ENCODE measurements around the gene EIF4E. TPM values are rescaled to one million over a fixed set of nuclear protein-coding genes. Genes with fewer than 3 reads are reported as not detected.
"Not testable (repeated sequence)": the region's sequence is repeated elsewhere in the genome, so short reads cannot be mapped to it uniquely, and the experiment has no call there.

EIF4E gene
- total RNA-seq, 1 donor, result 128 TPM

DNA sequence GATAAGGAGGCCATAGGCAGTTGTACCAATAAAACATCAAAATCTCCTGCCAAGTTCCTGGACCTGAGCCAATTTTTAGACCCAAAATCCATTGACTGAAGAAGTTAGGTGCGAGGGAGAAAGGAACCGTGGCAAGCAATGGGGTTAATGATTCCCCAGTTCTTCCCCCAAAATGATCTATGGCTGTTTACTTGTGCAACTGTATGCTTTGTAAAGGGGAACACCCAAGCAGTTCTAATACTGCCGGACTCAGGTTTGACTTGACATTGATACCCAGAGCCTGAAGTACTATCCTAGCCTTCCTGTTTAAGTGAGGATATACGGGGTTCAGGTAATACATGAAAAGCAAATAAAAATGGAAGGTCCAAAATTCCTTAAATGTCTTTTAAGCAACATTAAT is 6.7 kb upstream of the EIF4E start:
- no peak overlapping the region for H3K4me3 ChIP-seq (ENCODE audit: low read depth, low read length)
- TF ChIP-seq, protein P1, sequence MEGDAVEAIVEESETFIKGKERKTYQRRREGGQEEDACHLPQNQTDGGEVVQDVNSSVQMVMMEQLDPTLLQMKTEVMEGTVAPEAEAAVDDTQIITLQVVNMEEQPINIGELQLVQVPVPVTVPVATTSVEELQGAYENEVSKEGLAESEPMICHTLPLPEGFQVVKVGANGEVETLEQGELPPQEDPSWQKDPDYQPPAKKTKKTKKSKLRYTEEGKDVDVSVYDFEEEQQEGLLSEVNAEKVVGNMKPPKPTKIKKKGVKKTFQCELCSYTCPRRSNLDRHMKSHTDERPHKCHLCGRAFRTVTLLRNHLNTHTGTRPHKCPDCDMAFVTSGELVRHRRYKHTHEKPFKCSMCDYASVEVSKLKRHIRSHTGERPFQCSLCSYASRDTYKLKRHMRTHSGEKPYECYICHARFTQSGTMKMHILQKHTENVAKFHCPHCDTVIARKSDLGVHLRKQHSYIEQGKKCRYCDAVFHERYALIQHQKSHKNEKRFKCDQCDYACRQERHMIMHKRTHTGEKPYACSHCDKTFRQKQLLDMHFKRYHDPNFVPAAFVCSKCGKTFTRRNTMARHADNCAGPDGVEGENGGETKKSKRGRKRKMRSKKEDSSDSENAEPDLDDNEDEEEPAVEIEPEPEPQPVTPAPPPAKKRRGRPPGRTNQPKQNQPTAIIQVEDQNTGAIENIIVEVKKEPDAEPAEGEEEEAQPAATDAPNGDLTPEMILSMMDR (IDR thresholded peaks at IDR 0.05; ENCODE audit: insufficient read depth, low read length), result no peak
- DNase-seq (ENCODE audit: low read depth), result no peak

DNA sequence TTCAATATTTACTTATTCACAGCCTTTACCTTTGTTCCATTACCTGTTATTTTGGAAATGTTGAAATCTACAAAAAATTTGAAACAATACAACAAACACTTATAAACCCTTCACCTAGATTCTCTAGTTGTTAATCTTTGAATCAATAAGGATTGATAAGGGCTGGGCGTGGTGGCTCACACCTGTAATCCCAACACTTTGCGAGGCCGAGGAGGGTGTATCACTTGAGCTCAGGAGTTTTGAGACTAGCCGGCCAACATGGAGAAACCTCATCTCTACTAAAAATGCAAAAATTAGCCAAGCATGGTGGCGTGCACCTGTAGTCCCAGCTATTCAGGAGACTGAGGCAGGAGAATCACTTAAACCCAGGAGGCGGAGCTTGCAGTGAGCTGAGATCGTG is 5.9 kb upstream of the EIF4E start:
- H3K4me3 ChIP-seq (ENCODE audit: low read depth, low read length); DNase-seq (ENCODE audit: low read depth): not testable (repeated sequence)

DNA sequence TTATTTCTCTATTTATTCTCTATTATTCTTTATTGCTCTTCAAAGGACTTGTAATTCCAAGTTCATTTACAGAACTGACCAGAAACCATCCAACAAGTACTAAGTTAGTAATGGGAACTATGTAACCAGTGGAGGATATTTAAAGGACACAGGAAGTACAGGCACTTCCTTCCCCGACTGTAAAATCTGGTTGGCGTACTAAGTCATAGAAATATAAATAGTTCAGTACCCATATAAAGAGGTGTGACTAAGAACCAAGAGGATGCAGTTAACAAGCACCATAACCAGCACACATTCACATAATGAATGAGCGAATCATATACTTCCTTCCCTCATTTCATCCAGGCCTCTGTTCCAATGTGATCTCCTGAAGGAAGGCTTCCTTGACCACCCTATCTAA is 3.6 kb upstream of the EIF4E start:
- peak; percentile 34 for DNase-seq (ENCODE audit: low read depth)
- no peak overlapping the region for H3K4me3 ChIP-seq (ENCODE audit: low read depth, low read length)
- TF ChIP-seq, protein P1 (IDR thresholded peaks at IDR 0.05; ENCODE audit: insufficient read depth, low read length), result no peak

DNA sequence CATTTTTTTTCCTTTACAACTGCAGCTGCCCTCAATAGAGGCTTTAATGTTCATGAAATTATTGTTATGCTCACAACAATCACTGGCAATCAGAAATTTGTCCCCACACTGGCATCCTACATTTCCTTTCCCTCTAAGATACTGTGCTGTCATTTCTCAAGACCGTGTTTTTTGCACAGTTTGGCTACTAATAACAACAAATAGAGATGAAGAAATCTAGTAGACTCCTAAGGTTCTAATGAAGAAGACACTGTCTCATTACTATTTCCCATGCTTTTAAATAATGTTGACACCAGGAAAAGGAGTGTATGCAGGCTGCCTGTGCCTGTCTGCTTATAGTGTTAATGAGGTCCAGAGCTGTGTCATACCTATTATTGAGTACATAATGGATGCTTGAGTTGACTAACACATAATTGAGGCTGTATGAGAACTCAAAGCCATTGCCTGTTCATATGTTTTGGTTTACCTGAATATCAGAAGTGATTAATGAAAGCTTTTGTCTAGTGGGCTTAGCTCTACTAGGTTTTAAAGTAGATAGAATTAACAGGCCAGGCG is 1.5 kb upstream of the EIF4E start:
- H3K4me3 ChIP-seq (ENCODE audit: low read depth, low read length), result peak overlapping the region; percentile 94
- no peak for DNase-seq (ENCODE audit: low read depth)
- TF ChIP-seq, protein P1 (IDR thresholded peaks at IDR 0.05; ENCODE audit: insufficient read depth, low read length), result no peak

DNA sequence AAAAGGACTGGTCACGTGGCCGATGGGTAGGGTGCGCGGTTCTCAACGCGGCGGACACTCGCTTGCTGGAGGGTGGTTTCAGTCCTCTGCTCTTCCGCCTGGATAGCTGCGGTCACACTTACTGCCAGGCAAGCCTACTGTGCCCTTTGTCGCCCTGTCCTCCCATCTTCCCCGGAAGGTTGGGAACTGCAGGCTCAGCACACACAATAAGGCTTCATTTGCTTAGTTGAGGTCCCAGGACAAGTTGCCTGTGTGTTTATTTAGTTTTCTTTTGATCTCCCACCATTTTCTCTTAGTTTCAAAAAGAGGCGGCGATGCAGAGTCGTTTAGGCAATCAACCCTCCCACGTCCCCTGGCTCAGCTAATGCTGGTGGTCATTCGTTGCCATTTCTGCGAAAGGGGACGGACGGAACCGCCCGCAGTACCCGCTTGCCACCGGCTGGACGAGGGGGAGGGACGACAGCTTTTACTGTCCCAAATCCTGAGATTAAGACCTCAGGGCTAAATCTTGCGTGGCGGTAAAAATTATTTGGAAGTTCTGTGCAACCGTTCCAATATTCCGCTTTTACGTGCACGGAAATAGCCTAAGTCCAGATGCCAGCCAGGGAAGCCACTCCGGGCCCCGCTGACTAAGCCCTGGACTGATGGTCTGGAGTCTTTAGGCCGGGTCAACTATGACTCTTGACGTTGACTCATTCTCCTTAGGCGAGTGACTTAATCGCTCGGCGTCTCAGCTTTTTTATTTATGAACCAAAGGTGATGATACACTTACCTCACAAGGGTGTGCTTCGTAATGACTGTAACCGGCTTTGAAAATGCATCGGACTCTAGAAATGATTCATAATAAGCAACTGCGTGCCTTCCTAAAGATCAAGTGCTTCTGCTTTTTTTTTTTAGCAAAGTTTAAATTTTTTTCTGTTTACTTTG is 671 bp upstream of the EIF4E start:
- TF ChIP-seq, protein P1 (IDR thresholded peaks at IDR 0.05; ENCODE audit: insufficient read depth, low read length), result peak; percentile 30
- peak; percentile 91 for DNase-seq (ENCODE audit: low read depth)
- peak overlapping the region; percentile 94 for H3K4me3 ChIP-seq (ENCODE audit: low read depth, low read length)

DNA sequence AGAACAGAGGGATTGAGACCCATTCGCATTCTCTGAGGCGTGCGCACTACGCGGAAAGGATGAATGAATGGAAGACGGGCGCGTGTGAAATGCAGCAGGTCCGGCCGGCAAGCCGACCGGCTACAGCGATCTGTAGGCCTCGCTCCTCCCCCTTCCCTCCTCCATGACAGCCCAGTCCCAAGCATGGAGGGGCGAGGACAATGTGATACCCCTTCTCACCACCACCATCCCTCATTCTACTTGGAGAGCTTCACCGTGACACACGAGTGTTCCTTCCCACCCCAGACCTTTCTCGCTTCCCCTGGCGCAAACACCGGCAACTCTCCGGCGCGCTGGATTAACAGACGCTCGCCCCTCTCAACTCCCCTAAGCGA is 815 bp downstream of the EIF4E start:
- TF ChIP-seq, protein P1 (IDR thresholded peaks at IDR 0.05; ENCODE audit: insufficient read depth, low read length), result no peak
- DNase-seq (ENCODE audit: low read depth), result peak; percentile 67
- peak overlapping the region; percentile 93 for H3K4me3 ChIP-seq (ENCODE audit: low read depth, low read length)

DNA sequence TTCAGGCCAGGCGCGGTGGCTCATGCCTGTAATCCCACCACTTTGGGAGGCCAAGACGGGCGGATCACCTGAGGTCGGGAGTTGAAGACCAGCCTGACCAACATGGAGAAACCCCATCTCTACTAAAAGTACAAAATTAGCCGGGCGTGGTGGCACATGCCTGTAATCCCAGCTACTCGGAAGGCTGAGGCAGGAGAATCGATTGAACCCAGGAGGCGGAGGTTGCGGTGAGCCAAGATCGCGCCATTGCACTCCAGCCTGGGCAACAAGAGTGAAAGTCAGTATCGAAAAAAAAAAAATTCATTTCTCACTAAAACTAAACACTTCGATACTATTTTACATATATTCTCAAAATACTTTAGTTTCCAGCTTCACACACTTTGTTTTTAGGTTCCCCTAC is 2.7 kb downstream of the EIF4E start:
- not testable (repeated sequence) for H3K4me3 ChIP-seq (ENCODE audit: low read depth, low read length); DNase-seq (ENCODE audit: low read depth)

DNA sequence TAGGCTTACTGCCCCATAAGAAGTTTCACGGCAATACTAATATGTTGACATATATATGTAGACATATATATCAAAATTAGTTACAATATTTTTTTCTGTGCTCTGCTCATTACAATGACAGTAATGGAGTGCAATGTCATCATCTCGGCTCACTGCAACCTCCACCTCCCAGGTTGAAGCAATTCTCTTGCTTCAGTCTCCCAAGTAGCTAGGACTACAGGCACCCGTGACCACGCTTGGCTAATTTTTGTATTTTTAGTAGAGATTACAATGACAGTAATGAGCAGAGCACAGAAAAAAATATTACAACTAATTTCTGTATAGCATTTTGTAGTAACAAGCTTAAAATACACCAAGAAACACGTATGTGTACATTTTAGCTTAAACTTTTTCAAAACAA is 7.6 kb downstream of the EIF4E start:
- TF ChIP-seq, protein P1 (IDR thresholded peaks at IDR 0.05; ENCODE audit: insufficient read depth, low read length), result no peak
- DNase-seq (ENCODE audit: low read depth), result no peak
- H3K4me3 ChIP-seq (ENCODE audit: low read depth, low read length), result no peak overlapping the region
